PC-9 (cell line): ENCODE measurements around the gene EPB41L2.

Experiments
- EZH2 ChIP-seq: fragments of 200-600 bp; sonication (generic); IDR thresholded peaks from 2 replicates; pipeline ENCODE4 v1.8.0; 2017; ENCODE audit warnings: antibody characterized with exemption, low read depth
- TF ChIP-seq, protein P1 (sequence below): fragments of 200-600 bp; sonication (generic); conservative IDR thresholded peaks from 2 replicates; pipeline ENCODE4 v1.6.1; 2017; ENCODE audit warnings: mixed run types, antibody characterized with exemption, mild to moderate bottlenecking, moderate library complexity

DNA sequence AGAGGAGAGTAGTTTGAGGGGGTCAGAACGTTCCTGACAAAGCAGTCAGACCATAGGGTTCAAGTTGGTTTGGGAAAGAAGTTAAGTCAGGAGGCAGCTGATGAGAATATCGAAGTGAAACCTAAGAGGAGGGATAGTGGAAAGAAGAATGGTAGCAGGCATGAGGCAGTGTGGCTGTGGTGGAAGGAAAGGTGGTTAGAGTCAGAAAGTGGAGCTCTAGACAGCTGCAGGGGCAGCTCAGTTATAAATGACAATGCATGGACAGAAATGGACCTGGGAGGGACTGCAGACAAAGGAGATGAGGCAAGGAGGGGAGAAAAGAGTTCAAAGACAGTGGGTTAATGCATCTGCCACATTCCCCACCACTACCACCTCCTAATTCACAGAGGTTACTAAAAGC, 169.3 kb downstream of the EPB41L2 start:
- TF ChIP-seq, protein P1, sequence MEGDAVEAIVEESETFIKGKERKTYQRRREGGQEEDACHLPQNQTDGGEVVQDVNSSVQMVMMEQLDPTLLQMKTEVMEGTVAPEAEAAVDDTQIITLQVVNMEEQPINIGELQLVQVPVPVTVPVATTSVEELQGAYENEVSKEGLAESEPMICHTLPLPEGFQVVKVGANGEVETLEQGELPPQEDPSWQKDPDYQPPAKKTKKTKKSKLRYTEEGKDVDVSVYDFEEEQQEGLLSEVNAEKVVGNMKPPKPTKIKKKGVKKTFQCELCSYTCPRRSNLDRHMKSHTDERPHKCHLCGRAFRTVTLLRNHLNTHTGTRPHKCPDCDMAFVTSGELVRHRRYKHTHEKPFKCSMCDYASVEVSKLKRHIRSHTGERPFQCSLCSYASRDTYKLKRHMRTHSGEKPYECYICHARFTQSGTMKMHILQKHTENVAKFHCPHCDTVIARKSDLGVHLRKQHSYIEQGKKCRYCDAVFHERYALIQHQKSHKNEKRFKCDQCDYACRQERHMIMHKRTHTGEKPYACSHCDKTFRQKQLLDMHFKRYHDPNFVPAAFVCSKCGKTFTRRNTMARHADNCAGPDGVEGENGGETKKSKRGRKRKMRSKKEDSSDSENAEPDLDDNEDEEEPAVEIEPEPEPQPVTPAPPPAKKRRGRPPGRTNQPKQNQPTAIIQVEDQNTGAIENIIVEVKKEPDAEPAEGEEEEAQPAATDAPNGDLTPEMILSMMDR: no peak
- no peak for TF ChIP-seq EZH2
